NCI-H1105 treated with DMSO at 0.1 percent for 48 hours (cell line): ENCODE results near the gene SLC39A5.
A peak's percentile ranks its signal among the peaks of the same experiment; 100 is the strongest.
"Not testable (repeated sequence)": the region's sequence is repeated elsewhere in the genome, so short reads cannot be mapped to it uniquely, and the experiment has no call there.

Experiments
- DNase-seq: peaks from one replicate; lab custom pipeline; 2025; lab: John Stamatoyannopoulos, UW

SLC39A5 gene

GRCh38 chr12:56247923-56248322 is 18.1 kb downstream of the SLC39A5 start:
- DNase-seq = no peak

- DNase-seq = no peak
Observed at GRCh38 chr12:56248711-56249110, 18.9 kb downstream of the SLC39A5 start.

- DNase-seq = no peak
Observed at GRCh38 chr12:56252649-56253048, 22.8 kb downstream of the SLC39A5 start.

GRCh38 chr12:56253091-56253490 is 23.2 kb downstream of the SLC39A5 start:
- DNase-seq = no peak

GRCh38 chr12:56255671-56256070 is 25.8 kb downstream of the SLC39A5 start:
- no peak for DNase-seq

GRCh38 chr12:56256326-56256960 is 26.6 kb downstream of the SLC39A5 start:
- DNase-seq = no peak

- no peak for DNase-seq
Observed at GRCh38 chr12:56257071-56257470, 27.2 kb downstream of the SLC39A5 start.

GRCh38 chr12:56257491-56258067 is 27.7 kb downstream of the SLC39A5 start:
- DNase-seq = peak; percentile 7

- peak; percentile 48 for DNase-seq
Observed at GRCh38 chr12:56258068-56258819, 28.4 kb downstream of the SLC39A5 start, which contains the start of gene ANKRD52. ANKRD52 (minus strand) TSS chr12:56258384; CDS start chr12:56258269, 115 bp downstream.

GRCh38 chr12:56258820-56259183 is 29.0 kb downstream of the SLC39A5 start:
- DNase-seq = no peak

GRCh38 chr12:56260380-56260779 is 30.5 kb downstream of the SLC39A5 start:
- no peak for DNase-seq

GRCh38 chr12:56260921-56261320 is 31.1 kb downstream of the SLC39A5 start:
- no peak for DNase-seq

- no peak for DNase-seq
Observed at GRCh38 chr12:56261503-56262232, 31.8 kb downstream of the SLC39A5 start.

- DNase-seq = not testable (repeated sequence)
Observed at GRCh38 chr12:56262955-56263354, 33.1 kb downstream of the SLC39A5 start.

GRCh38 chr12:56266068-56266692 is 36.3 kb downstream of the SLC39A5 start:
- not testable (repeated sequence) for DNase-seq

- peak; percentile 64 for DNase-seq
Observed at GRCh38 chr12:56266693-56267442, 37.0 kb downstream of the SLC39A5 start, which contains the start of gene COQ10A. COQ10A (plus strand) TSS chr12:56266942; CDS start chr12:56267119, 177 bp downstream.

- no peak for DNase-seq
Observed at GRCh38 chr12:56267443-56268071, 37.7 kb downstream of the SLC39A5 start.

- DNase-seq = no peak
Observed at GRCh38 chr12:56271031-56271430, 41.2 kb downstream of the SLC39A5 start.

- not testable (repeated sequence) for DNase-seq
Observed at GRCh38 chr12:56272468-56272867, 42.6 kb downstream of the SLC39A5 start.

- no peak for DNase-seq
Observed at GRCh38 chr12:56274299-56274698, 44.4 kb downstream of the SLC39A5 start.

- no peak for DNase-seq
Observed at GRCh38 chr12:56278905-56279304, 49.1 kb downstream of the SLC39A5 start.
